ENCODE results near the gene ARF1.

ARF1 gene

DNA sequence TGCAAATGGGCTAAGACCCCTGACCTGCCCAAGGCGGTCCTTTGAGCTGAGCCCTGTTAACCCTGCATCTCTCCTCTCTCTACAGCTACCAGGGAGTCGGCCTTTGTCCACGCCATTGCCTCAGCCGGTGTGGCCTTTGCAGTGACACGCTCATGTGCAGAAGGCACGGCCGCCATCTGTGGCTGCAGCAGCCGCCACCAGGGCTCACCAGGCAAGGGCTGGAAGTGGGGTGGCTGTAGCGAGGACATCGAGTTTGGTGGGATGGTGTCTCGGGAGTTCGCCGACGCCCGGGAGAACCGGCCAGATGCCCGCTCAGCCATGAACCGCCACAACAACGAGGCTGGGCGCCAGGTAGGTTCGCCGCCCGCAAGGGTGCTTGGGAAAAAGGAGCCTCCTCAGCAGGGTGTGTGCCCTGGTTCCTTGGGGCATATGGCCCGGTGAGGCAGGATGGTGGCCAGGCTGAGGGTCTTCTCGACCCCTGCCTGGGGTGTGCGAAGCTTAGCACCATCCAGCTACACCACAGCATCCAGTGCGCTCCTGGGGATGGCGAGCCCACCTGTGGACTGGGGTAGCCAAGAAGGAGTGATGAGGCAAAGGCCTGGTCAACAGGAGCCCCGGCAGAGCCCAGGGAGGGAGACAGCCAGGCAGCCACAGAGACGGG, 31.8 kb upstream of the ARF1 start:
- DNase-seq = no peak

DNA sequence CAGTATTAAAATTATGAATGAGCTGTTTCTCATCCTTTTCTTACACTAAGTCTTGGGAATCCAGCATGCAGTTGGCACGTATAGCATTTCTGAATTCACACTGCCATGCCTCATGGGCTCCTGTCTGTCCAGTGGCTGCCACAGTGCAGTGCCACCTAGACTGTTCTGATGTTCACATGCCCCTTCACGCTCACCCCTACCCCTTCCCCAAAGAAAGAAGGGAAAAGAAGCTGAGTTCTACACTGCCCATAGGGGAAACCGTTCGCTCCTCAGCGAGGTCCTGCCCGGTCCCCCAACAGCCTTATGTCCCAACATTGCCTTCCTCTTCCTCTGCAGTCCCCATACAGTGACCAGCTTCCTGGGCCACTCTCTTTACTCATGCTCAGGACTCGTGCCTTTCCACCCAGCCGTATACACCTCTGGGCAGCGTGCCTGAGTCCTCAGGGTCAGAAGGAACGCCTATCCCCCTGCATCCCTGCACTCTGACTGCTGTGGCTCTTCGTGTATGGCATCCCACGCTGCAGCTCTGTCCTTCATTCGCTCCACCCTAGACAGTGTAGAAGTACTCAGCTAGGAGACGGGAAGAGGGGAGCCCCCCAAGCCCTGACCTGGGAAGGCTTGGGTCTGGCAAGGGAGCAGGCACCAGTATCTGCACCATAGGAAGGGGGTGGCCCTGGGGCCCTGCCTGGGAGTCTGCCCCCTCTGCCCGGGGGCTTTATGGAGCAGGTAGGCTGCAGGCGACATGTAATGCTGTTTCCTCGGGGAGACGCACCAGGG, 24.1 kb upstream of the ARF1 start:
- no peak for DNase-seq

DNA sequence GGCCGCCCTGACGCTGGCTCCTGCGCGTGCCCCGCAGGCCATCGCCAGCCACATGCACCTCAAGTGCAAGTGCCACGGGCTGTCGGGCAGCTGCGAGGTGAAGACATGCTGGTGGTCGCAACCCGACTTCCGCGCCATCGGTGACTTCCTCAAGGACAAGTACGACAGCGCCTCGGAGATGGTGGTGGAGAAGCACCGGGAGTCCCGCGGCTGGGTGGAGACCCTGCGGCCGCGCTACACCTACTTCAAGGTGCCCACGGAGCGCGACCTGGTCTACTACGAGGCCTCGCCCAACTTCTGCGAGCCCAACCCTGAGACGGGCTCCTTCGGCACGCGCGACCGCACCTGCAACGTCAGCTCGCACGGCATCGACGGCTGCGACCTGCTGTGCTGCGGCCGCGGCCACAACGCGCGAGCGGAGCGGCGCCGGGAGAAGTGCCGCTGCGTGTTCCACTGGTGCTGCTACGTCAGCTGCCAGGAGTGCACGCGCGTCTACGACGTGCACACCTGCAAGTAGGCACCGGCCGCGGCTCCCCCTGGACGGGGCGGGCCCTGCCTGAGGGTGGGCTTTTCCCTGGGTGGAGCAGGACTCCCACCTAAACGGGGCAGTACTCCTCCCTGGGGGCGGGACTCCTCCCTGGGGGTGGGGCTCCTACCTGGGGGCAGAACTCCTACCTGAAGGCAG, 23.4 kb upstream of the ARF1 start:
- no peak for DNase-seq

DNA sequence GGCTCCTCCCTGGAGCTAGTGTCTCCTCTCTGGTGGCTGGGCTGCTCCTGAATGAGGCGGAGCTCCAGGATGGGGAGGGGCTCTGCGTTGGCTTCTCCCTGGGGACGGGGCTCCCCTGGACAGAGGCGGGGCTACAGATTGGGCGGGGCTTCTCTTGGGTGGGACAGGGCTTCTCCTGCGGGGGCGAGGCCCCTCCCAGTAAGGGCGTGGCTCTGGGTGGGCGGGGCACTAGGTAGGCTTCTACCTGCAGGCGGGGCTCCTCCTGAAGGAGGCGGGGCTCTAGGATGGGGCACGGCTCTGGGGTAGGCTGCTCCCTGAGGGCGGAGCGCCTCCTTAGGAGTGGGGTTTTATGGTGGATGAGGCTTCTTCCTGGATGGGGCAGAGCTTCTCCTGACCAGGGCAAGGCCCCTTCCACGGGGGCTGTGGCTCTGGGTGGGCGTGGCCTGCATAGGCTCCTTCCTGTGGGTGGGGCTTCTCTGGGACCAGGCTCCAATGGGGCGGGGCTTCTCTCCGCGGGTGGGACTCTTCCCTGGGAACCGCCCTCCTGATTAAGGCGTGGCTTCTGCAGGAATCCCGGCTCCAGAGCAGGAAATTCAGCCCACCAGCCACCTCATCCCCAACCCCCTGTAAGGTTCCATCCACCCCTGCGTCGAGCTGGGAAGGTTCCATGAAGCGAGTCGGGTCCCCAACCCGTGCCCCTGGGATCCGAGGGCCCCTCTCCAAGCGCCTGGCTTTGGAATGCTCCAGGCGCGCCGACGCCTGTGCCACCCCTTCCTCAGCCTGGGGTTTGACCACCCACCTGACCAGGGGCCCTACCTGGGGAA, 22.7 kb upstream of the ARF1 start:
- DNase-seq = peak; percentile 36

DNA sequence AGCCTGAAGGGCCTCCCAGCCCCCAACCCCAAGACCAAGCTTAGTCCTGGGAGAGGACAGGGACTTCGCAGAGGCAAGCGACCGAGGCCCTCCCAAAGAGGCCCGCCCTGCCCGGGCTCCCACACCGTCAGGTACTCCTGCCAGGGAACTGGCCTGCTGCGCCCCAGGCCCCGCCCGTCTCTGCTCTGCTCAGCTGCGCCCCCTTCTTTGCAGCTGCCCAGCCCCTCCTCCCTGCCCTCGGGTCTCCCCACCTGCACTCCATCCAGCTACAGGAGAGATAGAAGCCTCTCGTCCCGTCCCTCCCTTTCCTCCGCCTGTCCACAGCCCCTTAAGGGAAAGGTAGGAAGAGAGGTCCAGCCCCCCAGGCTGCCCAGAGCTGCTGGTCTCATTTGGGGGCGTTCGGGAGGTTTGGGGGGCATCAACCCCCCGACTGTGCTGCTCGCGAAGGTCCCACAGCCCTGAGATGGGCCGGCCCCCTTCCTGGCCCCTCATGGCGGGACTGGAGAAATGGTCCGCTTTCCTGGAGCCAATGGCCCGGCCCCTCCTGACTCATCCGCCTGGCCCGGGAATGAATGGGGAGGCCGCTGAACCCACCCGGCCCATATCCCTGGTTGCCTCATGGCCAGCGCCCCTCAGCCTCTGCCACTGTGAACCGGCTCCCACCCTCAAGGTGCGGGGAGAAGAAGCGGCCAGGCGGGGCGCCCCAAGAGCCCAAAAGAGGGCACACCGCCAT, 21.9 kb upstream of the ARF1 start:
- DNase-seq = no peak

DNA sequence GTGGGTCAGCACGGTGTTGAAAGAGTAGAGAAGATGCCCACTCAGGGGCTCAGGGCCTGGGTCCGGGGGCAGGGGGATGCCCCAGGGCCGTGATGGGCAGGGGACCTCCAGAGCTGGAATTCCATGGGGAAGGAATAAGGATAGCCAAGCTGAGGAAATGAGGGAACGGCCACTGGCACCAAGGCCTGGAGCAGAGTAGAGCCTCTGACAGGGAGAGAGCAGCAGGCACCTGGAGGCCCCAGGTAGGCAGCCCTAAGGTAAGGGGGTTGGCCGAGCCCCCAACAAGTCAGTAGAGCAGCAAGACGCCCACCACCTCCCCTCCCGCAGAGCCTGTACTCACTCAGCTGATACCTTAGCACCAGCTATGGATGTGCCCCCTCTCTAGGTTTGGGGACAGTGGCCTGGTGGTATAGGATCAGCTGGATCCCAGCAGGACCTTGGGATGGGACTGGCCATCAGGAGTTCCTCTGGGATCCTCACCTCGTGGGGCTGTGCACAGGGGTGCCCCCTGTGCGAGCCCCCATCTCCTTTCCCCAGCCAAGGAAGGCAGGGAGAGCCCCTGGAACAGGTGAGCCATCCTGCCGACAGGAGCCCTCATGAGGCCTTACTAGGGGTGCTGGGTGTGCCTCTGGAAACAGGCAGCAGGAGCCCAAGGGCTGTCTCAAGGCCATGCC, 21.0 kb upstream of the ARF1 start:
- DNase-seq = no peak

DNA sequence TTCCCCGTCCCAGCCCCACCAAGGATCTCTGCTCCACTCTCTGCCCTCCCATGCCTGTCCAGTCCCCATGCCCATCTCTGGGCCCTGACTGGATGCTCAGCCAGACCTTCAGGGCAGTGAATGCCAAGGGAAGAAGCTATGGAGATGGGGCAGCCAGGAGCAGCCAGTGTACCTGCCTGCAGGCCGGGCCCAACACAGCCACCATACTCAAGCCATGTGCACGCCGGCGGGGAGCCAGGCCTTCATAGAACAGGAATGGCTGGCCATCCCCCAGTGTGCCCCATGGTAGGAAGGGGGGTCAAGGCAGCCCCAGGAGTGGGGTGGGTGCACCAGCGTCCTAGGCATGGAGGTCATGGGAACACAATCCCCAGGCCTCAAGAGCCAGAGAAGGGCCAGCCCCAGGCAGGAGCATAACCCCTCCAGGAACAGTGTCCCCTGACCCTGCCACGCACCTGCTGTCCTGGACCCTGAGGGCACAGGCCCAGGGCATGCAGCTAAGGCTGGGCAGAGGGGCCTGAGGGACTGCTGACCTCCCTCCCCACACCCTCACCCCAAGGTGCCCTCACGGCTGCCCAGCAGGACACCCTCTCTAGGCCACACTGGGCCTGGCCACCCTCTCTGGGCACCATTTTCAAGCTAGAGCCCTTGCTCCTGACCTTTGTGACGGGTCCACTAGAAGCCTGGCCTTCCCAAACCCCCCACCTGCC, 20.3 kb upstream of the ARF1 start:
- DNase-seq = no peak

DNA sequence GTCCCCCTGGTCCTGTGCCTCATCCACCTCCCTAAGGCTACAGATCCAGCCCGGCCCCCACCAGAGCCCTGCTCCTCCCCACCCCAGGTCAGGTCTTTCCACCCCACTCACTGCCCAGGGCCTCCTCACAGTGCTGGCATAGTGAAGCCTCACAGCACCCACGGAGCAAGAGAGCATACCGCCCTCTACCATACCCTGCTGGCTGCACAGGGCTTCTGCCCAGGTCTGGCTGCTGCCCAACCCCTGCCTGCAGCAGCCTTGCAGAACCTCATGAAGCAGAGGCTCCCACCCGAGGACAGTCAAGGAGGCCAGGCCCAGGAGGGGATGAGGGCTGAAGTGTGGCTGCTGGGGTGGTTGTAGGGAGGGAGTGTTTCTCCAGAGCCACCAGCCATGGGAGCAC, 19.7 kb upstream of the ARF1 start:
- DNase-seq = no peak

DNA sequence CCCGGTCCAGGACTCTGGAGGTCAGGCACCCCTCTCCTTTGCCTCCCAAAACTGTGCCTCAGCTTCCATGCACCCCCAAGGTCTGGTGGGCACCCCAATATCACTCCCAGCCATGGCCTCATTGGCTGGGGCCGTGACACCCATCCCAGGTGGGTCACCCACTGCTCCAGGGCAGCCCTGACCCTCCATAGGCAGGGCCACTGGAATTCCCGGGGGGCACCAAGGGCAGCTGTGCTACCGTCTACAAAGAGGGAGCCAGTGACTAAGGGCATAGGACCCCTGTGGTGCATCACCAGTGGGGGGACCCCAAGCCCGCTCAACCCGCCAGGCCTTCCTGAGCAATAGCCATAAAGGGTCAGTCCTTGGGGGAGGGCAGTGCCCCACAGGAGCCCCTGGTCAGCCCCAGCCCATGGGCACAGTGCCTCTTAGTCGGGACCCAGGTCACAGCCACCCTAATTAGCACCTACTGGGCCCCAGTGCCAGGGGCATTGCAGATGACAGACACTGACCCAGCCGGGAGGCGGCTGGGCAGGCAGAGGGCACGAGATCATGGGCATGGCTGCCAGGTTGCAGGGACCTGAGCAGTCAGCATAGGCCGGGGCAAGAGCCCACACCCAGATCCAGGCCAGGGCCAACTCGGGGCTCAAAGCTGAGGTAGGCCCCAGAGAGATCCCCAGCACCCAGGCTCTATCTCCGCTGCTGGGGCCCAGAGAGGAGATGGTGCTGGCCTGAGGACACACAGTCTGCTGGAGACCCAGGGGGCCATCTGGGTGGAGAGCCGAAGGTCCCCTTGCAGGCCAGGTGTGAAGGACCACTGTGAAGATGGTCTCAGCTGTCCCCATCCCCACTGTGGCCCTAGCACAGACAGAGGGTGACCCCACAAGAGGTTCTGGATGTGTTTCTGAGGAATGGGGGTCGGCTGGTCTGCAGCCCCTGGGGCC, 19.0 kb upstream of the ARF1 start:
- no peak for DNase-seq

DNA sequence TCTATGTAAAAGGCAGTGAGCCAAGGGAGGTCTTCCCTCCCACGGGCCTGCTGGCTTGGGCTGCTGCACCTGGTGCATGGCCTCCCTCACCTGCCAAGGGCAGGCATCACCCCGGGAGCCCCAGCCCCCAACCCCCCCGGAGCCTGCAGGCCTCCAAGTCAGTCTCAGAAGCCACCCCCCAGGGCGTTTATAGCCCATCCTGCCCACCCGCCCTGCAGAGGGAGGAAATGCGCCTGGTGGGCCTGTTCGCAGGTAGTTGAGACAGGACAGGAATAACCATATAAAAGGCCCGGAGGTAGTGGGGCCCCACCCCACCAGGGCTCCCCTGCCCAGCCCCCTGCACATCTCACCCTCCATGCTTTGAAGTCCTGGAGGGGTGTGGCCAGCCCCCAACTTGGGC, 18.2 kb upstream of the ARF1 start:
- DNase-seq = no peak

DNA sequence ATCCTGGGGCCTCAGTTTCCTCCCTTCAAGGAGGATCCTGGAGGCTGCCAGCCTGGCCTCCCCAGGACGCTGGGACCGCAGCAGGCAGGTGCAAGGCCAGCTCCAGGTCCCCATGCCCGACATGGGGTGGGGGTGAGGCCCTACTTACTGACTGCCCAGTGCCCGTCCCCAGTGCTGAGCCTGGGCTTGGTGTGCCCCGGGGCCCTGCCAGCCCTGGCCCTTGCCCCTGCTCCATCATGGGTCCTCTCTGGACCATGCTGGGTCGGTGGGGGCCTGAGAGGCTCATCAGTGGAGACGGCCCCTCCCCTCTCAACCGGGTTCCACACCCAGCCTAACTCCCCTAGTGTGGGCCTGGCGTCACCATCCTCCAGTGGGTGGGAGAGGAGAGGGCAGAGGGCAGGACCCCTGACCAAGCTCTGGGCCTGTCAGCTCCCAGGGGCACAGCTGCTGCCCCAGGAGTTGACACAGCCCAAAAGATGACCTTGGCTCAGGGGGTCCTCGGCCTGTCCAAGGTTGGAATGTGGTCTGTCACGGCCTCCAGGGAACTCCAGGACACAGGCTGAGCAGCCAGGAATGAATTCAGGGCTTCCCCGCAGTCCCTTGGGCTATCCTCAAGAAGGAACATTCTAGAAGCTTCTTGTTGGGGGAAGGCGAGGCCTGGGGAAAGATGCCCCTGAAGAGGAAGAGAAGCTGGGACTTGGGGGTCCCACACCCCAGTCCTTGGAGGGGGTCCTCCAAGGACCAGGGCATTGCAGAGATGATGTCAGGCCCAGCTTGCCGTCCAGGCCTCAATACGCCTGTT, 17.6 kb upstream of the ARF1 start:
- no peak for DNase-seq

DNA sequence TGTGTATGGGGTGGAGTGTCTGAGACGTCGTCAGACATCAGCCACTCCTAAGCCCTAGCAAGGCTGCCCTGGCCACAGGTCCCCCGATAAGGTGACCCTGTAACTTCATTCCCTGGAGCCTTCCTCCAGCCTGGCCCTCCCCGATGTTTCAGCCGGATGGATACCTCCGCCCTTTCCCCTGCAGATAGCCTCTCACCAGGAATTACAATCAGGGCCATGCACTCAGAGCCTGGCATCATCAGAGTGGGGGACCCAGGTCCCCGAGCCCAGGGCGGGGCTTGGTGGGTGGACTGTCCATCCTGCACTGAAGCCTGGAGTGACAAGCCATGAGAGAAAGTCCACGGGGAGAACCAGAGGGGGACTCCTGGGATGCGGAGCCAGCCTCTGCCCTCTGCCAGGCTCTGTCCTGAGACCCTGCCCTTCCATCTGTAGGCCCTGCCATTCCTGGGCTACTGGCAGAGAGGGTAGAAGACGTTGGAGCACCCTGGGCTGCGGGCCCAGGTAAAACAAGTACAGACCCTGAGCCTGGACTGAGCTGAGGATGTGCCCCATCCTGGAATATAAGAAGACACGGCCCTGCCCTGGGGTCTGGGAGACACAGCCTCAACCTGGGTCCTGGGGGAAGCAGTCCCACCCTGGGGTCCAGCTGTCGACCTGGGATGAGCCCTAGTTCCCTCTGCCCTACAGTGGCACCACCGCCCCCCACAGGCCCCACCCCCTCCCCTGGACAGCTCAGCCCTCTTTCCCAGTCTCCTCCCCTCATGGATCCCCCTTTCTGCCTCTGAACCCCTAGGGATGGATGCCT, 16.8 kb upstream of the ARF1 start:
- DNase-seq = no peak

DNA sequence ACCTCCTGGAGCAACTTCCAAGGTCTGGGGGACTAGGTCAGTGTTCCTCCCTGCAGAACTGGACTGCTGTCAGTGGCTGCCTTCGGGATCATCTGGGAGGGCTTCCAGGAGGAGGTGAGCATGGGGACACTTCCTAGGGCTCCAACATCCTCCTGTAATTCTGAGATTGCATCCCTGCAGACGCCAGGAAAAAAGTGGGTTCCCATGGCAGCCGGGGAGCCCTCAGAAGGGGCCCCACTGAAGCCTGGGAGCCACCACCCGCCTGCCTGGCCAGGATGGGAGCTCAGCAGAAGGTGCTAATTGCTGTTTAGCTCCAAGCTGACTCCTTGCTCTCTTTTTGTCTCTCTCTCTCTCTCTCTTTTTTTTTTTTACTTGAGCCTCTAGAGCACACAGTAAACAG, 16.1 kb upstream of the ARF1 start:
- DNase-seq = no peak

DNA sequence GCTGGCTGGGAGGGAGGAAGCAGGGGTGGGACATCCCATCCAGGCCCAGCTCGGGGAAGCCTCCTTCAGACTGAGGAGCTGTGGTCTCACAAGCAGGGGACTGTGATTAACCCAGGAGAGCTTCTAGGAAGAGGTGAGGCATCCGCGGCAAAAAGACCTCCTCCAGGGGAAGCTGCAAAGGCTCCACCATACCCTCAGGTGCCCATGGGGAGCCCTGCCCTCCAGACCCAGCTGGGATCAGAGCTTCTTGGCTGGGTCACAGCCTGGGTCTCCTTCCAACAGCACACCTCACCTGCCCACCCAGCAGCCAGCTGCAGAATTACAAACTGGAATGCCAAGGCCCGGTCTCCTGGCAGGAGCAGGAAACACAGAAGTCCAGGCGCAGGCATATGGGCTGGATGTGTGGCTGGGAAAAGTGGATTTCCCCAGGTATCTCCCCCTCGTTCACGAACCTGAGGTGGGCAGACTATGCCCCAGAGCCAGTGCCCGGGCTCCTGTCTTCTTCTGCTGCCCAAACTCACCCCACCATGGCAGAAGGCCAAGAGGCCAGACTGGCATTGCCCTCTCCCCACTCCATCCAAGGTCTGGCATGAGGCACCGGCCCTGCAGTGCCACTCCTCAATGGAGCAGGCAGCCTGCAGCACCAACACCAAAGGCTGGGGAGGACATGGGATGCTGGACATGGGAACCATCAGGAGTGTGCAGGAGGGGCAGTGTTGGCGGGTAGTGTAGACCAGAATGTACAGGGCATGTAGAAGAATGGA, 15.4 kb upstream of the ARF1 start:
- no peak for DNase-seq

DNA sequence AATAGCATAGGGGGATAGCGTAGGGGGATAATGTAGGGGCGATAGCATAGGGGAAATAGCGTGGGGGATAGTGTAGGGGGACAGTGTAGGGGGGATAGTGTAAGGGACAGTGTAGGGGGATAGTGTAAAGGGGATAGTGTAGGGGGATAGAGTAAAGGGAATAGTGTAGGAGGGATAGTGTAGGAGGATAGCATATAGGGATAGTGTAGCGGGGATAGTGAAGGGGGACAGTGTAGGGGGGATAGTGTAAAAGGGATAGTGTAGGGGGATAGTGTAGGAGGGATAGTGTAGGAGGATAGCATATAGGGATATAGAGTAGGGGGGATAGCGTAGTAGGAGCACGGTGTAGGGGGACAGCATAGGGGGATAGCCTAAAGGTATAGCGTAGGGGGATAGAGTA, 14.1 kb upstream of the ARF1 start:
- no peak for DNase-seq

DNA sequence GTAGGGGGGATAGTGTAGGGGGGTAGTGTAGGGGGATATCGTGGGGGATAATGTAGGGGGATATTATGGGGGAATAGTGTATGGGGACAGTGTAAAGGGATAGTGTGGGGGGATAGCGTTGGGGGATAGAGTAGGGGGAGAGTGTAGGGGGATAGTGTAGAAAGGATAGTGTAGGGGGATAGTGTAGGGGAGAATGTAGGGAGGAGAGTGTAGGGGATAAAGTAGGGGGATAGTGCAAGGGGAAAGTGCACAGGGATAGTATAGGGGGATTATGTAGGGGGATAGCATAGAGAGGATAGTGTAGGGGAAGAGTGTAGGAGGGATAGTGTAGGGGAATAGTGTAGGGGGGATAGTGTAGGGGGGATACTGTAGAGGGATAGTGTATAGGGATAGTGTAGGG, 12.3 kb upstream of the ARF1 start:
- no peak for DNase-seq

DNA sequence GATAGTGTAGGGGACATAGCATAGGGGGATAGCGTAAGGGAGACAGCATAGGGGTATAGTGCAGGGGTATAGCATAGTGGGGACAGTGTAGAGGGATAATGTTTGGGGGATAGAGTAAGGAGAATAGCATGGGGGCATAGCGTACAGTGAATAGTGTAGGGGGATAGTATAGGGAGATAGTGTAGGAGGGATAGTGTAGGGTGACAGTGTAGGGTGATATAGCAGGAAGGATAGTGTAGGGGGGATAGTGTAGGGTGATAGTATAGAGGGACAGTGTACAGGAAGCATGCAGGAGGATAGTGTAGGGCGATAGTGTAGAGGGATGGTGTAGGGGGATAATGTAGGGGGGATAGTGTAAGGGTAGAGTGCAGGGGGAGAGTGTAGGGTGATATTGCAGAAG, 11.7 kb upstream of the ARF1 start:
- DNase-seq = no peak

Data from NCI-H187 treated with DMSO at 0.1 percent for 48 hours (cell line).